Left forelimb (tissue), 1 donor: ENCODE data around the gene SBSN.
A peak's percentile ranks its signal among the peaks of the same experiment; 100 is the strongest.

ENCODE experiments used
- DNase-seq: peaks from one replicate; pipeline ENCODE4 v3.0.0-alpha.2; 2018; ENCODE audit warnings: low spot score

SBSN gene

GRCh38 chr19:35528218-35529038 is at the start of gene SBSN:
Gene SBSN (minus strand): TSS chr19:35528311. CDS start chr19:35528281, 30 bp downstream.
- no peak for DNase-seq

GRCh38 chr19:35571406-35571965 is 43.4 kb upstream of the SBSN start:
- DNase-seq = no peak

GRCh38 chr19:35569281-35569781 is 41.2 kb upstream of the SBSN start:
- peak; percentile 45 for DNase-seq

GRCh38 chr19:35566738-35567137 is 38.6 kb upstream of the SBSN start:
- DNase-seq = no peak

- DNase-seq = peak; percentile 12
Measured at GRCh38 chr19:35565016-35565856, 37.1 kb upstream of the SBSN start.

GRCh38 chr19:35563207-35563829 is 35.2 kb upstream of the SBSN start, which contains the start of gene ATP4A:
Gene ATP4A (minus strand): TSS chr19:35563658. CDS start chr19:35563629, 29 bp downstream.
- DNase-seq = no peak

GRCh38 chr19:35562776-35563175 is 34.7 kb upstream of the SBSN start:
- DNase-seq = no peak

- no peak for DNase-seq
Measured at GRCh38 chr19:35562336-35562735, 34.2 kb upstream of the SBSN start.

- no peak for DNase-seq
Measured at GRCh38 chr19:35561436-35561835, 33.3 kb upstream of the SBSN start.

GRCh38 chr19:35560677-35561076 is 32.6 kb upstream of the SBSN start:
- DNase-seq = no peak

GRCh38 chr19:35560271-35560670 is 32.2 kb upstream of the SBSN start:
- no peak for DNase-seq

GRCh38 chr19:35559781-35560180 is 31.7 kb upstream of the SBSN start:
- peak; percentile 45 for DNase-seq

- DNase-seq = peak; percentile 53
Measured at GRCh38 chr19:35559281-35559659, 31.2 kb upstream of the SBSN start.

GRCh38 chr19:35558400-35559280 is 30.5 kb upstream of the SBSN start:
- peak; percentile 61 for DNase-seq

GRCh38 chr19:35557539-35558399 is 29.7 kb upstream of the SBSN start:
- peak; percentile 80 for DNase-seq

- DNase-seq = peak; percentile 40
Measured at GRCh38 chr19:35556846-35557538, 28.9 kb upstream of the SBSN start.

- no peak for DNase-seq
Measured at GRCh38 chr19:35556025-35556590, 28.0 kb upstream of the SBSN start.

- no peak for DNase-seq
Measured at GRCh38 chr19:35555301-35556005, 27.3 kb upstream of the SBSN start.
